Non-pigmented ciliary epithelial cell (primary cell): ENCODE measurements around the gene SRPK2.

ENCODE experiments used
- DNase-seq: peaks from one replicate; pipeline ENCODE4 v3.0.0-alpha.2; 2010; ENCODE audit warnings: low read depth

The SRPK2 gene

GRCh38 chr7:105133986-105134655 is 254.6 kb downstream of the SRPK2 start:
- DNase-seq, result no peak

- no peak for DNase-seq
These were observed 255.4 kb downstream of the SRPK2 start for GRCh38 chr7:105133358-105133757.

GRCh38 chr7:105132835-105133234 is 255.9 kb downstream of the SRPK2 start:
- no peak for DNase-seq

GRCh38 chr7:105132335-105132734 is 256.4 kb downstream of the SRPK2 start:
- no peak for DNase-seq

GRCh38 chr7:105131890-105132289 is 256.8 kb downstream of the SRPK2 start:
- no peak for DNase-seq

- DNase-seq, result no peak
These were observed 257.6 kb downstream of the SRPK2 start for GRCh38 chr7:105131033-105131656.

- no peak for DNase-seq
These were observed 258.1 kb downstream of the SRPK2 start for GRCh38 chr7:105130580-105130979.

- DNase-seq, result no peak
These were observed 258.7 kb downstream of the SRPK2 start for GRCh38 chr7:105130048-105130447.

GRCh38 chr7:105127179-105127578 is 261.5 kb downstream of the SRPK2 start:
- DNase-seq, result no peak

- DNase-seq, result no peak
These were observed 262.2 kb downstream of the SRPK2 start for GRCh38 chr7:105126436-105126975.

GRCh38 chr7:105125745-105126144 is 263.0 kb downstream of the SRPK2 start:
- DNase-seq, result no peak

GRCh38 chr7:105122619-105123018 is 266.1 kb downstream of the SRPK2 start:
- no peak for DNase-seq

- DNase-seq, result no peak
These were observed 269.8 kb downstream of the SRPK2 start for GRCh38 chr7:105118612-105119600.

GRCh38 chr7:105112440-105113418 is 276.0 kb downstream of the SRPK2 start:
- no peak for DNase-seq

GRCh38 chr7:105107458-105107857 is 281.3 kb downstream of the SRPK2 start:
- no peak for DNase-seq

- no peak for DNase-seq
These were observed 282.2 kb downstream of the SRPK2 start for GRCh38 chr7:105106473-105106872.

GRCh38 chr7:105105579-105105978 is 283.1 kb downstream of the SRPK2 start:
- DNase-seq, result no peak

GRCh38 chr7:105102557-105103352 is 286.0 kb downstream of the SRPK2 start:
- no peak for DNase-seq

- no peak for DNase-seq
These were observed 286.9 kb downstream of the SRPK2 start for GRCh38 chr7:105101864-105102263.

- DNase-seq, result no peak
These were observed 289.7 kb downstream of the SRPK2 start for GRCh38 chr7:105098863-105099515.
